Mucosa of descending colon (tissue), 3 donors: ENCODE results near the gene RANBP9. TPM values are rescaled to one million over a fixed set of nuclear protein-coding genes. Genes with fewer than 3 reads are reported as not detected.

Experiments
- ATAC-seq: fragments of 200-7000 bp; cut with Tn5 transposase; one replicate; pipeline ENCODE4 v1.9.1; 2020; ENCODE audit warnings: mild to moderate bottlenecking, moderate library complexity
- DNase-seq, 3 donors: peaks; one replicate each; pipeline ENCODE4 v3.0.0-alpha.2; 2020
- H3K36me3 ChIP-seq: fragments of 200-600 bp; one replicate; pipeline ENCODE4 v1.8.0; 2021; ENCODE audit warnings: low read depth, mild to moderate bottlenecking
- H3K4me1 ChIP-seq: fragments of 200-600 bp; one replicate; pipeline ENCODE4 v1.8.0; 2021; ENCODE audit warnings: low read depth, mild to moderate bottlenecking
- H3K4me3 ChIP-seq: fragments of 200-600 bp; one replicate; pipeline ENCODE4 v1.8.0; 2021; ENCODE audit warnings: mild to moderate bottlenecking
- H3K9me3 ChIP-seq: fragments of 200-600 bp; one replicate; pipeline ENCODE4 v1.8.0; 2021; ENCODE audit warnings: mild to moderate bottlenecking
- CTCF ChIP-seq: fragments of 200-600 bp; IDR thresholded peaks from one replicate; pipeline ENCODE4 v1.8.0; 2022; ENCODE audit warnings: antibody characterized with exemption, mild to moderate bottlenecking
- intact Hi-C, 2 donors: fragments of 100-400 bp; cut with DNase I in 1 of 2; cut with micrococcal nuclease in 1 of 2; formaldehyde crosslinking; loops; one replicate each; pipeline versions ENCODE4 v1.11.0 to v1.11.1; 2022; cut with DNase I, micrococcal nuclease
- total RNA-seq, 3 donors: library from RNA; stranded (reverse); fragmentation: NEBNext Ultra II Directional in 2 of 3; extraction: Animal tissue kit (Norgen Biotek cat#: 25700) in 2 of 3; gene quantifications; one replicate each; pipeline versions ENCODE4 v1.2.1 to v1.2.4, GENCODE V29; 2021 to 2023
- donor health status: DM: no; HTN: no; CAD: no; lungs with moderate emphysema.
- donor health status: DM: no; HTN: no; CAD: no.
- donor health status: DM: no; HTN: yes; CAD: no.

The RANBP9 gene
- total RNA-seq, 3 donors from 2014 or later, result 33.4 to 58.4 (median 38.7) TPM

- intact Hi-C loops, result no loop called here
- Histone ChIP-seq H3K36me3 (no peaks in the 10 kb centered on the region), H3K9me3 (no peaks in the 10 kb centered on the region), H3K4me3 (no peak overlapping the region), H3K4me1 (peaks cover 15% of the 10 kb centered on the region)
- ATAC-seq (peak; percentile 74), DNase-seq (peak in 1 of 3 donors; percentile 27)
- no peak for TF ChIP-seq CTCF
Measured at GRCh38 chr6:13666194-13667105, 45.2 kb downstream of the RANBP9 start.

- peaks cover 15% of the 10 kb centered on the region for H3K4me1 ChIP-seq
- no peak overlapping the region for H3K4me3 ChIP-seq
- DNase-seq (no peak), ATAC-seq (no peak)
- intact Hi-C loops, result no loop called here
- no peaks in the 10 kb centered on the region for H3K36me3 ChIP-seq
- no peaks in the 10 kb centered on the region for H3K9me3 ChIP-seq
- no peak for TF ChIP-seq CTCF
Measured at GRCh38 chr6:13664703-13665352, 46.8 kb downstream of the RANBP9 start.

DNA sequence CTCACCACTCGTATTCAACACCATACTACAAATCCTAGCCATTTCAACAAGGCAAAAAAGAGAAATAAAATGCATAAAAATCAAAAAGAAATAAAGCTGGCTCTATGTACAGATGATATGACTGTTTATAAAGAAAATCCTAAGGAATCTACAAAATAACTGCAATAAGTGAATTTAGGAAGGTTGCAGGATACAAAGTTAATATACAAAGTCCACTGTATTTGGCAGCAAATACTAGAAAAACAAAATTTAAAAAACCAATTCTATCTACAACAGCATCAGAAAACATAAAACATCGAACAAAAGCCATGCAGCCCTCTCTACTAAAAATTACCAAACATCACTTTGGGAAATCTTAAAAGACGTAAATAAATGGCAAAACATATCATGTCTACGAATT is 47.6 kb downstream of the RANBP9 start:
- DNase-seq, result no peak
- peaks cover 15% of the 10 kb centered on the region for H3K4me1 ChIP-seq

DNA sequence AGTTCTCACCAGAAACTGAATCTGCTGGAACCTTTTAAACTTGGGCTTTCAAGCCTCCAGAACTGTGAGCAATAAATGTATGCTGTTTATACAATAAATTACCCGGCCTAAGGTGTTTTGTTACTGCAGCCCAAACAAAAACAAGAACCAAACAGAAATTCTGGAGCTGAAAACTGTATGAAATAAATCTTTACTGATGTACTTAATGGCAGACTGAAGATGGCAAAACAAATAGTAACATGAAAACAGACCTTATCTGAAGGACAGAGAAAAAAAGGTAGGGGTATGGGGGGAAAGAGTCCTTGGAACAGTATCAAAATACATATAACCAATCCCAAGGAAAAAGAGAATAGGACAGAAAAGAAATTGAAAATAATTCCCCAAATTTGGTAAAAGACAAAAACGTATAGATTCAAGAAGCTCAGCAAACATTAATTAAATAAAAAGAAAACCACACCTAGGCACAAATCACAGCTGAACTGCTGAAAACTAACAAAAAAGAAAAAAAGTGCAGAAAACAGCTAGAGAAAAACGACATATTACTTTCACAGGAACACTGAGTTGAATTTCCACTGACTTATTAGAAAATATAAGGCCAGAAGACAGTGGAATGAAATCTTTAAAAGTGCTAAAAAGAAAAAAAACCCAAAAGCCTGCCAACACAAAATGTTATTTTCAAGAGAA is 48.8 kb downstream of the RANBP9 start:
- ATAC-seq, result no peak
- TF ChIP-seq CTCF, result no peak

More for the DNA sequence above, 47.6 kb downstream of the RANBP9 start:
- no peaks in the 10 kb centered on the region for H3K36me3 ChIP-seq
- no peaks in the 10 kb centered on the region for H3K9me3 ChIP-seq
- no peak for TF ChIP-seq CTCF
- intact Hi-C loops, result no loop called here
- H3K4me3 ChIP-seq, result no peak overlapping the region
- no peak for ATAC-seq

DNA sequence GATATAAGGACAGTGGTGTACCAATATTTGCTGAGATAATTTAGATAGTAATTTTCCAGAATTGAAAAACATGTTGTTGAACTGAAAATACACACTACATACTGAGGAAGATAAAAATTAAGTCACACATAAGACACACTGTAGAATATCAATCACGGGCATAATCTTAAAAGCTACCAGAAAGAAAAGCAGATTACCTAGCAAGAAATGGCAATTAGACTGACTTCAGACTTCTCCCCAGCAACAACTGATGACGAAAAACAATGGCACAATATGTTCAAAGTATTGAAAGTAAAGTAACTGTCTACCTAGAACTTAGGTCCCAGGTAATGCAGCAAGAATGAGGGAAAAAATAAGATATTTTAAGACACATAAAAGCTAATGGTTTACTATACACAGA is 50.0 kb downstream of the RANBP9 start:
- DNase-seq, result no peak
- intact Hi-C loops, result no loop called here
- ATAC-seq, result no peak
- no peaks in the 10 kb centered on the region for H3K36me3 ChIP-seq
- H3K4me3 ChIP-seq, result no peak overlapping the region
- H3K4me1 ChIP-seq, result peaks cover 9% of the 10 kb centered on the region
- TF ChIP-seq CTCF, result no peak
- H3K9me3 ChIP-seq, result no peaks in the 10 kb centered on the region

More for the DNA sequence above, 48.8 kb downstream of the RANBP9 start:
- intact Hi-C loops, result no loop called here
- DNase-seq, result no peak
- no peaks in the 10 kb centered on the region for H3K36me3 ChIP-seq
- H3K4me1 ChIP-seq, result peaks cover 15% of the 10 kb centered on the region
- no peak overlapping the region for H3K4me3 ChIP-seq
- no peaks in the 10 kb centered on the region for H3K9me3 ChIP-seq
